Astrocyte (in vitro differentiated cells and primary cell): ENCODE data around the gene ARMC9. TPM values are rescaled to one million over a fixed set of nuclear protein-coding genes. Genes with fewer than 3 reads are reported as not detected.

Source experiments
- DNase-seq: peaks from one replicate; pipeline ENCODE4 v3.0.0-alpha.2; 2010; ENCODE audit warnings: low read depth
- FAIRE-seq: peaks from 2 replicates; lab custom pipeline; 2011; peaks lifted over from hg19 to GRCh38; lab: Jason Lieb, UNC
- H2AFZ ChIP-seq: 2 replicates; pipeline ENCODE4 v1.6.0; 2012; ENCODE audit warnings: low read depth, low read length, inconsistent platforms
- H3K27ac ChIP-seq: 2 replicates; pipeline ENCODE4 v1.5.1; 2011; ENCODE audit warnings: low read depth, low read length, inconsistent platforms
- H3K27me3 ChIP-seq: 2 replicates; pipeline ENCODE4 v1.6.0; 2011; ENCODE audit warnings: low read length, inconsistent platforms; ENCODE audit not compliant: insufficient read depth
- H3K36me3 ChIP-seq: 2 replicates; pipeline ENCODE4 v1.5.1; 2011; ENCODE audit warnings: low read length, inconsistent platforms; ENCODE audit not compliant: insufficient read depth
- H3K4me1 ChIP-seq: 2 replicates; pipeline ENCODE4 v1.5.1; 2011; ENCODE audit warnings: low read length, inconsistent platforms; ENCODE audit not compliant: insufficient read depth
- H3K4me2 ChIP-seq: 2 replicates; pipeline ENCODE4 v1.6.0; 2012; ENCODE audit warnings: low read length, inconsistent platforms
- H3K4me3 ChIP-seq: 2 replicates; pipeline ENCODE4 v1.5.1; 2011; ENCODE audit warnings: low read depth, mild to moderate bottlenecking, low read length, inconsistent platforms; ENCODE audit not compliant: insufficient read depth
- H3K79me2 ChIP-seq: 2 replicates; pipeline ENCODE4 v1.6.0; 2012; ENCODE audit warnings: mild to moderate bottlenecking, low read length, inconsistent platforms; ENCODE audit not compliant: insufficient read depth
- H3K9ac ChIP-seq: 2 replicates; pipeline ENCODE4 v1.6.0; 2012; ENCODE audit warnings: mild to moderate bottlenecking, low read length, inconsistent platforms
- H3K9me3 ChIP-seq: 2 replicates; pipeline ENCODE4 v1.5.1; 2012; ENCODE audit warnings: low read depth, mild to moderate bottlenecking, low read length, inconsistent platforms; ENCODE audit not compliant: insufficient read depth
- H4K20me1 ChIP-seq: 2 replicates; pipeline ENCODE4 v1.6.0; 2012; ENCODE audit warnings: low read length, inconsistent platforms; ENCODE audit not compliant: insufficient read depth
- H3K27ac Mint-ChIP-seq: one replicate; pipeline ENCODE4 v1.8.0; 2021; ENCODE audit warnings: mild to moderate bottlenecking, mixed read lengths; ENCODE audit not compliant: unreplicated experiment
- H3K27me3 Mint-ChIP-seq: one replicate; pipeline ENCODE4 v1.8.0; 2021; ENCODE audit warnings: low read depth, mixed read lengths; ENCODE audit not compliant: unreplicated experiment
- H3K36me3 Mint-ChIP-seq: one replicate; pipeline ENCODE4 v1.8.0; 2021; ENCODE audit warnings: low read depth, mixed read lengths; ENCODE audit not compliant: unreplicated experiment
- H3K4me1 Mint-ChIP-seq: one replicate; pipeline ENCODE4 v1.8.0; 2021; ENCODE audit warnings: low read depth, mixed read lengths; ENCODE audit not compliant: unreplicated experiment
- H3K4me3 Mint-ChIP-seq: one replicate; pipeline ENCODE4 v1.8.0; 2021; ENCODE audit warnings: mild to moderate bottlenecking, moderate library complexity, mixed read lengths; ENCODE audit not compliant: unreplicated experiment
- H3K9me3 Mint-ChIP-seq: one replicate; pipeline ENCODE4 v1.8.0; 2021; ENCODE audit warnings: mild to moderate bottlenecking, mixed read lengths; ENCODE audit not compliant: unreplicated experiment
- CTCF ChIP-seq: IDR thresholded peaks from 2 replicates; pipeline ENCODE4 v1.5.1; 2011; ENCODE audit warnings: low read depth, mild to moderate bottlenecking, inconsistent platforms, low read length, moderate library complexity; ENCODE audit not compliant: insufficient read depth
- EZH2 ChIP-seq: IDR thresholded peaks from 2 replicates; pipeline ENCODE4 v1.6.1; 2012; ENCODE audit warnings: mild to moderate bottlenecking, low read length, inconsistent platforms; ENCODE audit not compliant: insufficient read depth
- total RNA-seq: library from RNA; stranded (reverse); gene quantifications from 2 replicates; pipeline ENCODE4 v1.2.1, GENCODE V29; 2021

Gene ARMC9
- total RNA-seq, 1 donor from 2014 or later: 52.4 TPM

GRCh38 chr2:231219289-231219688 lies 20.9 kb downstream of the ARMC9 start:
- H3K36me3 ChIP-seq: peaks cover 49% of the 10 kb centered on the region
- FAIRE-seq: no peak
- TF ChIP-seq CTCF: no peak

DNA sequence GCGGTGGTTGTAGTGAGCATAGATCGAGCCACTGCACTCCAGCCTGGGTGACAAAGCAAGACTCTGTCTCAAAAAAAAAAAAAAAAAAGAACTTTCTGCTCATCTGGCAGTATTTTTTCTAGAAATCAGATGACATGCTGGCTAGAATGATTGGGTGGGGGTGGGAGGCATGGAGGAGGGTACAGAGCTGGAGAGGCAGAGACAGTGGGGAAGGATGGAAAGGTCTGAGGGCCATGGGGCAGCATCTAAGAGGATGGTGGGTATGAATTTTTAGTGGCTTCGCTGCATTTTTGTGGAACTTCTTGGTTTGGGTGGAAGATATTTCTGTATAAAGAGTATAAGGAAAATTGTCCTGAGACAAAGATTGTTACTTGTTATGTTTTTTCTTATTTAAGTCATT lies 23.3 kb downstream of the ARMC9 start:
- Histone ChIP-seq H3K36me3 (peaks cover 42% of the 10 kb centered on the region), H3K4me2 (no peak overlapping the region), H3K27me3 (no peaks in the 10 kb centered on the region), H4K20me1 (peaks cover 2% of the 10 kb centered on the region), H3K9ac (peak overlapping the region; percentile 52), H2AFZ (no peak overlapping the region), H3K27ac (peak overlapping the region; percentile 65), H3K9me3 (no peaks in the 10 kb centered on the region), H3K4me3 (no peak overlapping the region), H3K79me2 (no peaks in the 10 kb centered on the region), H3K4me1 (no peaks in the 10 kb centered on the region)
- H3K9me3 Mint-ChIP-seq: peaks cover 1% of the 10 kb centered on the region
- H3K27me3 Mint-ChIP-seq: no peaks in the 10 kb centered on the region
- H3K36me3 Mint-ChIP-seq: peaks cover 10% of the 10 kb centered on the region
- peak overlapping the region; percentile 35 for H3K27ac Mint-ChIP-seq
- no peak overlapping the region for H3K4me3 Mint-ChIP-seq
- TF ChIP-seq EZH2 (no peak), CTCF (no peak)
- FAIRE-seq (no peak), DNase-seq (no peak)
- H3K4me1 Mint-ChIP-seq: peaks cover 4% of the 10 kb centered on the region

More at GRCh38 chr2:231219289-231219688, 20.9 kb downstream of the ARMC9 start:
- Mint-ChIP-seq H3K36me3 (peaks cover 26% of the 10 kb centered on the region), H3K4me3 (no peak overlapping the region), H3K4me1 (peaks cover 4% of the 10 kb centered on the region), H3K27ac (no peak overlapping the region), H3K9me3 (peaks cover 1% of the 10 kb centered on the region), H3K27me3 (no peaks in the 10 kb centered on the region)
- Histone ChIP-seq H3K9ac (no peak overlapping the region), H3K4me2 (no peak overlapping the region), H3K4me1 (no peaks in the 10 kb centered on the region), H3K79me2 (peaks cover 2% of the 10 kb centered on the region), H3K4me3 (no peak overlapping the region), H4K20me1 (peaks cover 6% of the 10 kb centered on the region), H2AFZ (no peak overlapping the region), H3K27me3 (no peaks in the 10 kb centered on the region), H3K27ac (no peak overlapping the region), H3K9me3 (no peaks in the 10 kb centered on the region)
- no peak for DNase-seq

DNA sequence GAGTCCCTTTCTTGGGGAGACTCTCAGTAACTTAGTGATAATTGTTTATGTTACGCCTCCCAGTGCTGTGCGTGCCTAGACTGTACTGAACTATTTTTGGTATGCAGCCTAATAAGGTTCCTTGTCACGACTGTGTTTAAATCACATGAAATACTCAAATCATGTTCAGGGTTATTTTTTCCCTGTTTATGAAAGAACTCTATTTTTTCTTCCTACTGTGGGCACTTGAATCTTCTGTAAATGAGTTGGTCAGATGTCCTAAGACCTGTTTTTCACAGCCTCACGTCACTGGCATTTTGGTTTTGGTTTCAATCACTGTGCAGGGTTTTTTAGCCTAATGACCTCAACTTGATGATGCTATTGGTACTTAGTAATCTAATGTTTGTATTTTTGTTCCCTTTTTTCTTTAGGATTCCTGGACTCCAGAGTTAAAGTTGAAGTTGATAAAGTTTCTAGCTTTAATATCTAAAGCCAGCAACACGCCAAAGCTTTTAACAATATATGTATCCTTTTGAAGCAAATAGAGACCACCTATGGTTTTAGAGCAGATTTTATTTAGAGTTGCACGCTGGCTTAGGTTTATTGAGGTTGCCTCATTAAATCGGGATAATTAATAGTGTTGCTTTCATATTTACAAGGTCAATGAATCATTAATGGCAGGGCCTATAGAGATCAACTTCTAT lies 24.0 kb downstream of the ARMC9 start:
- Histone ChIP-seq H2AFZ (no peak overlapping the region), H3K9me3 (no peaks in the 10 kb centered on the region), H3K27ac (peak overlapping the region; percentile 65), H3K4me2 (peak overlapping the region; percentile 12), H4K20me1 (peaks cover 2% of the 10 kb centered on the region), H3K4me3 (no peak overlapping the region), H3K4me1 (peaks cover 2% of the 10 kb centered on the region), H3K79me2 (no peaks in the 10 kb centered on the region), H3K36me3 (peaks cover 42% of the 10 kb centered on the region), H3K27me3 (no peaks in the 10 kb centered on the region), H3K9ac (peak overlapping the region; percentile 52)
- peaks cover 4% of the 10 kb centered on the region for H3K4me1 Mint-ChIP-seq
- no peak overlapping the region for H3K4me3 Mint-ChIP-seq
- peaks cover 1% of the 10 kb centered on the region for H3K9me3 Mint-ChIP-seq
- DNase-seq (peak; percentile 63), FAIRE-seq (peak; percentile 45)
- peaks cover 11% of the 10 kb centered on the region for H3K36me3 Mint-ChIP-seq
- H3K27ac Mint-ChIP-seq: no peak overlapping the region
- no peaks in the 10 kb centered on the region for H3K27me3 Mint-ChIP-seq
- no peak for TF ChIP-seq CTCF
- TF ChIP-seq EZH2: no peak
